MM.1S (cell line): ENCODE results near the gene CDK6.
A peak's percentile ranks its signal among the peaks of the same experiment; 100 is the strongest.

Experiments used
- DNase-seq: peaks from one replicate; pipeline ENCODE4 v3.0.0-alpha.2; 2015
- H2AFZ ChIP-seq: fragments of 300-600 bp; sonication (generic); 2 replicates; pipeline ENCODE4 v1.6.0; 2016; ENCODE audit warnings: antibody characterized with exemption, low read length
- H3F3A ChIP-seq: fragments of 300-600 bp; sonication (generic); 2 replicates; pipeline ENCODE4 v1.6.1; 2016; ENCODE audit warnings: mild to moderate bottlenecking, antibody characterized with exemption, low read length, moderate library complexity, mixed read lengths; ENCODE audit not compliant: insufficient read depth
- H3K27ac ChIP-seq: fragments of 300-600 bp; sonication (generic); 2 replicates; pipeline ENCODE4 v1.5.1; 2016; ENCODE audit warnings: mild to moderate bottlenecking, low read length
- H3K27me3 ChIP-seq: fragments of 300-600 bp; sonication (generic); replicated peaks from 2 replicates; pipeline ENCODE4 v1.6.0; 2016; ENCODE audit warnings: low read length; ENCODE audit not compliant: insufficient read depth
- H3K36me3 ChIP-seq: fragments of 300-600 bp; sonication (generic); replicated peaks from 2 replicates; pipeline ENCODE4 v1.6.1; 2016; ENCODE audit warnings: mild to moderate bottlenecking, low read length, mixed read lengths; ENCODE audit not compliant: insufficient read depth
- H3K4me1 ChIP-seq: fragments of 300-600 bp; sonication (generic); 2 replicates; pipeline ENCODE4 v1.6.1; 2016; ENCODE audit warnings: low read length, mixed read lengths
- H3K4me2 ChIP-seq: fragments of 300-600 bp; sonication (generic); 2 replicates; pipeline ENCODE4 v1.6.0; 2016; ENCODE audit warnings: low read depth, low read length
- H3K4me3 ChIP-seq: fragments of 300-600 bp; sonication (generic); 2 replicates; pipeline ENCODE4 v1.5.1; 2016; ENCODE audit warnings: low read length, mixed read lengths
- H3K79me2 ChIP-seq: fragments of 300-600 bp; sonication (generic); 2 replicates; pipeline ENCODE4 v1.6.1; 2016; ENCODE audit warnings: mixed run types, low read length, mixed read lengths
- H3K9ac ChIP-seq: fragments of 300-600 bp; sonication (generic); 2 replicates; pipeline ENCODE4 v1.6.1; 2016; ENCODE audit warnings: low read length, mixed read lengths
- H3K9me2 ChIP-seq: fragments of 300-600 bp; sonication (generic); replicated peaks from 2 replicates; pipeline ENCODE4 v1.6.1; 2016; ENCODE audit warnings: mild to moderate bottlenecking, low read length, mixed read lengths; ENCODE audit not compliant: insufficient read depth
- H3K9me3 ChIP-seq: fragments of 300-600 bp; sonication (generic); replicated peaks from 2 replicates; pipeline ENCODE4 v1.6.1; 2016; ENCODE audit warnings: mild to moderate bottlenecking, low read length, mixed read lengths; ENCODE audit not compliant: insufficient read depth
- H4K20me1 ChIP-seq: fragments of 300-600 bp; sonication (generic); 2 replicates; pipeline ENCODE4 v1.6.1; 2016; ENCODE audit warnings: mild to moderate bottlenecking, low read length, moderate library complexity, mixed read lengths; ENCODE audit not compliant: insufficient read depth
- EZH2 ChIP-seq: fragments of 300-600 bp; sonication (generic); optimal IDR thresholded peaks from 2 replicates; pipeline ENCODE3; 2017; ENCODE audit warnings: low read depth, mild to moderate bottlenecking, antibody characterized with exemption, low read length, mixed read lengths
- EZH2phosphoT487 ChIP-seq: fragments of 300-600 bp; sonication (generic); IDR thresholded peaks from 2 replicates; pipeline ENCODE4 v1.6.1; 2018; ENCODE audit warnings: antibody characterized with exemption, low read length
- TF ChIP-seq, protein P1 (sequence below): fragments of 300-600 bp; sonication (generic); IDR thresholded peaks from 2 replicates; pipeline ENCODE4 v1.5.1; 2016; ENCODE audit warnings: antibody characterized with exemption, low read length, mixed read lengths

CDK6 gene

DNA sequence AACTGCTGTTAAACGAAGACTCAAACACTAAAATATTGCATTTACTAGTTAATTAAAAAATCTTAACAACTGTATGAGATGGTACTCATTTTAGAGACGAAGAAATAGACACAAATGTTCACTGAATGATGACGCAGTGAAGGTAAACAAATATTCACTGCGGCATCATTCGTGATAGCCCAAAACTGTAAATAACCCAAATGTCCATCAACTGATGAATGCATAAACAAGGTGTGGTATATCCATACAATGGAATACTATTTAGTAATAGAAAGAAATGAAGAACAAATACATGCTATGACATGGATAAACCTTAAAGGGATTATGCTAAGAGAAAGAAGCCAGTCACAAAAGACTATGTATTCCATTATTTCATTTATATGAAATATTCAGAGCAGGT lies 51.4 kb downstream of the CDK6 start:
- Histone ChIP-seq H3K9me3 (no peaks in the 10 kb centered on the region), H3K4me1 (peaks cover 56% of the 10 kb centered on the region), H3K27ac (no peak overlapping the region), H3F3A (peaks cover 9% of the 10 kb centered on the region; the same call in 1 of the 2 replicates), H3K36me3 (no peaks in the 10 kb centered on the region), H3K27me3 (no peaks in the 10 kb centered on the region), H4K20me1 (no peaks in the 10 kb centered on the region), H3K9ac (no peak overlapping the region), H3K4me3 (no peak overlapping the region), H2AFZ (no peak overlapping the region), H3K4me2 (no peak overlapping the region), H3K79me2 (peaks cover 96% of the 10 kb centered on the region), H3K9me2 (no peaks in the 10 kb centered on the region)
- DNase-seq = no peak
- TF ChIP-seq, protein P1, sequence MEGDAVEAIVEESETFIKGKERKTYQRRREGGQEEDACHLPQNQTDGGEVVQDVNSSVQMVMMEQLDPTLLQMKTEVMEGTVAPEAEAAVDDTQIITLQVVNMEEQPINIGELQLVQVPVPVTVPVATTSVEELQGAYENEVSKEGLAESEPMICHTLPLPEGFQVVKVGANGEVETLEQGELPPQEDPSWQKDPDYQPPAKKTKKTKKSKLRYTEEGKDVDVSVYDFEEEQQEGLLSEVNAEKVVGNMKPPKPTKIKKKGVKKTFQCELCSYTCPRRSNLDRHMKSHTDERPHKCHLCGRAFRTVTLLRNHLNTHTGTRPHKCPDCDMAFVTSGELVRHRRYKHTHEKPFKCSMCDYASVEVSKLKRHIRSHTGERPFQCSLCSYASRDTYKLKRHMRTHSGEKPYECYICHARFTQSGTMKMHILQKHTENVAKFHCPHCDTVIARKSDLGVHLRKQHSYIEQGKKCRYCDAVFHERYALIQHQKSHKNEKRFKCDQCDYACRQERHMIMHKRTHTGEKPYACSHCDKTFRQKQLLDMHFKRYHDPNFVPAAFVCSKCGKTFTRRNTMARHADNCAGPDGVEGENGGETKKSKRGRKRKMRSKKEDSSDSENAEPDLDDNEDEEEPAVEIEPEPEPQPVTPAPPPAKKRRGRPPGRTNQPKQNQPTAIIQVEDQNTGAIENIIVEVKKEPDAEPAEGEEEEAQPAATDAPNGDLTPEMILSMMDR = no peak
- TF ChIP-seq EZH2 (no peak), EZH2phosphoT487 (no peak)

GRCh38 chr7:92783260-92784201 lies 52.8 kb downstream of the CDK6 start:
- Histone ChIP-seq H3K79me2 (peaks cover 93% of the 10 kb centered on the region), H3K36me3 (no peaks in the 10 kb centered on the region), H3K27ac (peak overlapping the region; percentile 60; the same call in 1 of the 2 replicates), H4K20me1 (no peaks in the 10 kb centered on the region), H3K27me3 (no peaks in the 10 kb centered on the region), H3F3A (peaks cover 20% of the 10 kb centered on the region), H3K9ac (peak overlapping the region; percentile 3; the same call in 1 of the 2 replicates), H2AFZ (no peak overlapping the region), H3K4me2 (peak overlapping the region; percentile 46), H3K4me1 (peaks cover 65% of the 10 kb centered on the region), H3K9me3 (no peaks in the 10 kb centered on the region), H3K4me3 (no peak overlapping the region), H3K9me2 (no peaks in the 10 kb centered on the region)
- DNase-seq = no peak
- TF ChIP-seq, protein P1 = no peak
- TF ChIP-seq EZH2phosphoT487 = no peak
- TF ChIP-seq EZH2 = no peak

DNA sequence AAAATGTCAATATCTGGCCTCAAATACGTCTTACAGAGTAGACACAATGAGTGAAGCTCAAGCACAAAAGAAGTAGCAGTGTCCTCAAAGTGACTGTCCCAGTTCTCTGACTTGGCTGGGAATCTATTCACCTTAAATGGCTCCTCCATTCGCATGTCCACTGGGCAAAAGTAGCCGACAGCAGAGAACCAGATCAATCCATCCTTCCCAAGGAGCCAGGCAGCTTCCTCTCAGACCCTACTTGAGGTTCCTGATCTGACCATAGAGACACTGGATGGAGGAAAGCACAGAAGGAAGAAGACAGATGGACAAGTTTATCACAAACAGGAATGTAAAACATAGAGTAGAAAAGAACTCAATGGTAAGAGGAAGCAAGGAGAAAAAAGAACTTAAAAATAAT lies 53.5 kb downstream of the CDK6 start:
- H3K27ac ChIP-seq = peak overlapping the region; percentile 60; the same call in 1 of the 2 replicates
- TF ChIP-seq EZH2 (no peak), EZH2phosphoT487 (no peak)
- TF ChIP-seq, protein P1 = no peak
- peak overlapping the region; percentile 46 for H3K4me2 ChIP-seq
- H3K4me3 ChIP-seq = no peak overlapping the region
- H3K4me1 ChIP-seq = peaks cover 72% of the 10 kb centered on the region
- H4K20me1 ChIP-seq = no peaks in the 10 kb centered on the region
- H3K79me2 ChIP-seq = peaks cover 93% of the 10 kb centered on the region
- no peak overlapping the region; the same call in 1 of the 2 replicates for H3K9ac ChIP-seq
- H3K9me3 ChIP-seq = no peaks in the 10 kb centered on the region
- H3K36me3 ChIP-seq = 0 out of 2 replicates have a peak, but pooled peaks cover 1% of the 10 kb centered on the region
- no peak overlapping the region for H2AFZ ChIP-seq
- H3K9me2 ChIP-seq = no peaks in the 10 kb centered on the region
- peaks cover 22% of the 10 kb centered on the region for H3F3A ChIP-seq
- H3K27me3 ChIP-seq = no peaks in the 10 kb centered on the region
- DNase-seq = no peak
